Esophagus mucosa (tissue), 1 donor: ENCODE measurements around the gene ACLY. TPM values are rescaled to one million over a fixed set of nuclear protein-coding genes. Genes with fewer than 3 reads are reported as not detected.
A peak's percentile ranks its signal among the peaks of the same experiment; 100 is the strongest.
"Not testable (repeated sequence)": the region's sequence is repeated elsewhere in the genome, so short reads cannot be mapped to it uniquely, and the experiment has no call there.

Experiments
- ATAC-seq: fragments of 200-7000 bp; cut with Tn5 transposase; one replicate; pipeline ENCODE4 v1.9.1; 2020
- total RNA-seq: library from RNA; stranded (reverse); gene quantifications from one replicate; pipeline ENCODE4 v1.2.4, GENCODE V29; 2023
- donor health status: DM: yes; HTN: yes; CAD: no.

ACLY gene
- total RNA-seq, 1 donor from 2014 or later: 161 TPM

GRCh38 chr17:41870627-41871026, 48.1 kb downstream of the ACLY start:
- no peak for ATAC-seq

- no peak for ATAC-seq
These were observed 48.7 kb downstream of the ACLY start for GRCh38 chr17:41870097-41870496.

- peak; percentile 60 for ATAC-seq
These were observed 49.3 kb downstream of the ACLY start for GRCh38 chr17:41869426-41869825.

- ATAC-seq: no peak
These were observed 50.2 kb downstream of the ACLY start for GRCh38 chr17:41868568-41868967.

GRCh38 chr17:41865596-41865893, 53.2 kb downstream of the ACLY start:
- no peak for ATAC-seq

GRCh38 chr17:41864836-41865595, 53.7 kb downstream of the ACLY start, which contains the start of gene KLHL11:
TSS of gene KLHL11 (minus strand) at chr17:41865423. CDS start at chr17:41865370, 53 bp downstream.
- peak; percentile 91 for ATAC-seq

GRCh38 chr17:41864498-41864835, 54.3 kb downstream of the ACLY start:
- no peak for ATAC-seq

GRCh38 chr17:41863074-41863848, 55.5 kb downstream of the ACLY start:
- no peak for ATAC-seq

- no peak for ATAC-seq
These were observed 58.4 kb downstream of the ACLY start for GRCh38 chr17:41860254-41860931.

GRCh38 chr17:41851382-41851781, 67.4 kb downstream of the ACLY start:
- ATAC-seq: peak; percentile 51

- ATAC-seq: no peak
These were observed 69.3 kb downstream of the ACLY start for GRCh38 chr17:41849251-41849990.

- ATAC-seq: no peak
These were observed 70.0 kb downstream of the ACLY start for GRCh38 chr17:41848788-41849187.

- no peak for ATAC-seq
These were observed 73.8 kb downstream of the ACLY start for GRCh38 chr17:41844971-41845370.

GRCh38 chr17:41840781-41841180, 78.0 kb downstream of the ACLY start:
- ATAC-seq: not testable (repeated sequence)

- ATAC-seq: not testable (repeated sequence)
These were observed 79.3 kb downstream of the ACLY start for GRCh38 chr17:41839448-41839847.

GRCh38 chr17:41837761-41838538, 80.8 kb downstream of the ACLY start, which contains the start of gene KLHL10:
TSS of gene KLHL10 (plus strand) at chr17:41837825. CDS start at chr17:41837933, 108 bp downstream.
- no peak for ATAC-seq

- no peak for ATAC-seq
These were observed 82.1 kb downstream of the ACLY start for GRCh38 chr17:41836550-41837196.

GRCh38 chr17:41835800-41836549, 82.8 kb downstream of the ACLY start, which contains the start of gene NT5C3B:
TSS of gene NT5C3B (minus strand) at chr17:41836232. CDS start at chr17:41836193, 39 bp downstream.
- ATAC-seq: peak; percentile 80

GRCh38 chr17:41835214-41835799, 83.4 kb downstream of the ACLY start:
- ATAC-seq: peak; percentile 23

- not testable (repeated sequence) for ATAC-seq
These were observed 88.8 kb downstream of the ACLY start for GRCh38 chr17:41829961-41830360.
